ENCODE results near the gene GLIPR1L1.

- peak; percentile 86 for TF ChIP-seq CTCF (IDR thresholded peaks at IDR 0.05)
- TF ChIP-seq MAX (CRISPR knock-in tag; IDR thresholded peaks at IDR 0.05) = no peak
- TF ChIP-seq CREB1 (CRISPR knock-in tag; IDR thresholded peaks at IDR 0.05) = no peak
- no peak for TF ChIP-seq EMX1 (CRISPR knock-in tag; IDR thresholded peaks at IDR 0.05)
- TF ChIP-seq, protein P1, sequence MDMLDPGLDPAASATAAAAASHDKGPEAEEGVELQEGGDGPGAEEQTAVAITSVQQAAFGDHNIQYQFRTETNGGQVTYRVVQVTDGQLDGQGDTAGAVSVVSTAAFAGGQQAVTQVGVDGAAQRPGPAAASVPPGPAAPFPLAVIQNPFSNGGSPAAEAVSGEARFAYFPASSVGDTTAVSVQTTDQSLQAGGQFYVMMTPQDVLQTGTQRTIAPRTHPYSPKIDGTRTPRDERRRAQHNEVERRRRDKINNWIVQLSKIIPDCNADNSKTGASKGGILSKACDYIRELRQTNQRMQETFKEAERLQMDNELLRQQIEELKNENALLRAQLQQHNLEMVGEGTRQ (CRISPR knock-in tag; IDR thresholded peaks at IDR 0.05) = 0 out of 2 replicates have a peak, but pooled peaks have one; percentile 14
- no peak for TF ChIP-seq JUN (CRISPR knock-in tag; IDR thresholded peaks at IDR 0.05)
- TF ChIP-seq ZNF232 (CRISPR knock-in tag; IDR thresholded peaks at IDR 0.05) = no peak
- TF ChIP-seq ESRRA (CRISPR knock-in tag; IDR thresholded peaks at IDR 0.05; ENCODE audit: borderline replicate concordance) = no peak
- TF ChIP-seq NR2C2 (CRISPR knock-in tag; IDR thresholded peaks at IDR 0.05) = no peak
- no peak for TF ChIP-seq CBFB (CRISPR knock-in tag; IDR thresholded peaks at IDR 0.05; ENCODE audit: low read depth)
- TF ChIP-seq JAZF1 (CRISPR knock-in tag; IDR thresholded peaks at IDR 0.05) = no peak
Observed at GRCh38 chr12:75334384-75335030, at the start of gene GLIPR1L1.
